Measurements from ENCODE around the gene ADAMTS6. TPM values are rescaled to one million over a fixed set of nuclear protein-coding genes. Genes with fewer than 3 reads are reported as not detected.

ADAMTS6 gene
- total RNA-seq, 1 experiment from 2014 or later: 1.5 TPM

GRCh38 chr5:65307931-65308330, 173.8 kb downstream of the ADAMTS6 start:
- Histone ChIP-seq H3K4me3 (ENCODE audit: insufficient read depth, low read depth, low read length) (no peak overlapping the region), H3K36me3 (replicated peaks; ENCODE audit: control insufficient read depth, insufficient read depth, low read length) (no peaks in the 10 kb centered on the region), H3K27me3 (ENCODE audit: control insufficient read depth, insufficient read depth, low read length) (no peaks in the 10 kb centered on the region)
- no peak for DNase-seq

DNA sequence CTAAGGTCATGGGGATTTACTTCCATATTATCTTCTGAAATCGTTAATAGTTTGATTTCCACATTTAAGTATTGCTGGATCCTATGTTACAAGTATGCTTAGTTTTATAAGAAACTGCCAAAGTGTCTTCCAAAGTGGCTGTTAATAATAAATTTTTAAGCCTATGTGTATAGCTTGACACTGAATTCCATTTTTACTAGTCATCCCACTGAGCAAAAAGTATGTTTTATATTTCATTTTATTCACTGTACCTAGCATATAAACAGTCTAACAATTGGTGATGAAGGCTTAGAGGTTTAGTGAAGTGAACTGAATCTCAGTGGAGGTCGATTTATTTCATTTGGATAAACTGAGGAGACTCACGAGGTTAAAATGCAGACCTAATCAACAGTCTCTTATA, 174.6 kb downstream of the ADAMTS6 start:
- Histone ChIP-seq H3K27me3 (ENCODE audit: control insufficient read depth, insufficient read depth, low read length) (no peaks in the 10 kb centered on the region), H3K4me3 (ENCODE audit: insufficient read depth, low read depth, low read length) (no peak overlapping the region), H3K36me3 (replicated peaks; ENCODE audit: control insufficient read depth, insufficient read depth, low read length) (no peaks in the 10 kb centered on the region)
- no peak for DNase-seq

GRCh38 chr5:65305913-65306312, 175.8 kb downstream of the ADAMTS6 start:
- H3K27me3 ChIP-seq (ENCODE audit: control insufficient read depth, insufficient read depth, low read length): no peaks in the 10 kb centered on the region
- no peaks in the 10 kb centered on the region for H3K36me3 ChIP-seq (replicated peaks; ENCODE audit: control insufficient read depth, insufficient read depth, low read length)
- H3K4me3 ChIP-seq (ENCODE audit: insufficient read depth, low read depth, low read length): no peak overlapping the region
- DNase-seq: no peak

GRCh38 chr5:65299861-65300260, 181.9 kb downstream of the ADAMTS6 start:
- Histone ChIP-seq H3K36me3 (replicated peaks; ENCODE audit: control insufficient read depth, insufficient read depth, low read length) (no peaks in the 10 kb centered on the region), H3K4me3 (ENCODE audit: insufficient read depth, low read depth, low read length) (no peak overlapping the region), H3K27me3 (ENCODE audit: control insufficient read depth, insufficient read depth, low read length) (no peaks in the 10 kb centered on the region)
- no peak for DNase-seq

DNA sequence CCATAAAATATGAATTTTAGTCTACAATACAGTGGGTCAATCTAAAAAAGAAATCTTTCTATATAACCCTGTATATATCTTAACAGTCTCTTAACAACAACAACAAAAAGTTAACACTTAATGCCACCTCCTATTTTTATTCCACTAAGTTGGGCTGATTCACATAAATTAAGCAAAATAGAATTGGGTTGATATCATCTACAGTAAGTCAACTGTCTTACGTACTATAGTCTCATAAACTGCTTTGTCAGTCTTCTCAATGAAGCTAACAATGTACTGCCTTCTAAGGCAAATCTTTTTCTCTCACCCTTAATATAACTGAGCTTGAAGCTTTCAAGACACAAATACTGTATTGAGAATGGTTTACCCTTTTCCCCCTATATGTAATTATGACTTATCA, 185.7 kb downstream of the ADAMTS6 start:
- Histone ChIP-seq H3K36me3 (replicated peaks; ENCODE audit: control insufficient read depth, insufficient read depth, low read length) (no peaks in the 10 kb centered on the region), H3K4me3 (ENCODE audit: insufficient read depth, low read depth, low read length) (no peak overlapping the region), H3K27me3 (ENCODE audit: control insufficient read depth, insufficient read depth, low read length) (no peaks in the 10 kb centered on the region)
- no peak for DNase-seq

GRCh38 chr5:65292196-65292595, 189.5 kb downstream of the ADAMTS6 start:
- Histone ChIP-seq H3K36me3 (replicated peaks; ENCODE audit: control insufficient read depth, insufficient read depth, low read length) (no peaks in the 10 kb centered on the region), H3K27me3 (ENCODE audit: control insufficient read depth, insufficient read depth, low read length) (no peaks in the 10 kb centered on the region), H3K4me3 (ENCODE audit: insufficient read depth, low read depth, low read length) (no peak overlapping the region)
- DNase-seq: no peak

DNA sequence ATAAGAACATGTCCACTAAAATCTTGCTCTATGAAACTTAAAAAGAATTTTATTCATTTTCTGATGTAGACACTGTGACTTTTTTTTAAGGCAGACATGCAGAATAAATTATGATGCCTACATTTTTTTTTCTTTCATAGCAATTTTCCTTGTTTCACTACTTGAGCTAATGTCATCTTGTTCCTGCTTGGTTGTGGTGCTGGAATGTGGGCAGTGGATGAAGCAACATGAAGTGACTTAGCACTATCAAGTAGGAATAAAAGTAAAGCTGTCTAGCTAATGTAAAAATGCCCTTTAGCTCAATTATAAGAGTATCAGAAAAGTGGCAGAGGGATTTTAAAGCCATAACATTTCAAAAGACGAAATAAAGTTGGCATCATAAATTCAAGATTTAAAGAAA, 191.0 kb downstream of the ADAMTS6 start:
- DNase-seq: no peak

GRCh38 chr5:65288657-65289056, 193.1 kb downstream of the ADAMTS6 start:
- no peak overlapping the region for H3K4me3 ChIP-seq (ENCODE audit: insufficient read depth, low read depth, low read length)
- no peaks in the 10 kb centered on the region for H3K36me3 ChIP-seq (replicated peaks; ENCODE audit: control insufficient read depth, insufficient read depth, low read length)
- H3K27me3 ChIP-seq (ENCODE audit: control insufficient read depth, insufficient read depth, low read length): no peaks in the 10 kb centered on the region
- DNase-seq: no peak

More for the DNA sequence above, 191.0 kb downstream of the ADAMTS6 start:
- Histone ChIP-seq H3K27me3 (ENCODE audit: control insufficient read depth, insufficient read depth, low read length) (no peaks in the 10 kb centered on the region), H3K4me3 (ENCODE audit: insufficient read depth, low read depth, low read length) (no peak overlapping the region), H3K36me3 (replicated peaks; ENCODE audit: control insufficient read depth, insufficient read depth, low read length) (no peaks in the 10 kb centered on the region)

GRCh38 chr5:65279603-65280002, 202.1 kb downstream of the ADAMTS6 start:
- H3K4me3 ChIP-seq (ENCODE audit: insufficient read depth, low read depth, low read length): no peak overlapping the region
- no peak for DNase-seq
- no peaks in the 10 kb centered on the region for H3K36me3 ChIP-seq (replicated peaks; ENCODE audit: control insufficient read depth, insufficient read depth, low read length)
- no peaks in the 10 kb centered on the region for H3K27me3 ChIP-seq (ENCODE audit: control insufficient read depth, insufficient read depth, low read length)

- no peak overlapping the region for H3K4me3 ChIP-seq (ENCODE audit: insufficient read depth, low read depth, low read length)
- H3K27me3 ChIP-seq (ENCODE audit: control insufficient read depth, insufficient read depth, low read length): no peaks in the 10 kb centered on the region
- no peaks in the 10 kb centered on the region for H3K36me3 ChIP-seq (replicated peaks; ENCODE audit: control insufficient read depth, insufficient read depth, low read length)
- no peak for DNase-seq
Measured at GRCh38 chr5:65276178-65276890, 205.4 kb downstream of the ADAMTS6 start.

DNA sequence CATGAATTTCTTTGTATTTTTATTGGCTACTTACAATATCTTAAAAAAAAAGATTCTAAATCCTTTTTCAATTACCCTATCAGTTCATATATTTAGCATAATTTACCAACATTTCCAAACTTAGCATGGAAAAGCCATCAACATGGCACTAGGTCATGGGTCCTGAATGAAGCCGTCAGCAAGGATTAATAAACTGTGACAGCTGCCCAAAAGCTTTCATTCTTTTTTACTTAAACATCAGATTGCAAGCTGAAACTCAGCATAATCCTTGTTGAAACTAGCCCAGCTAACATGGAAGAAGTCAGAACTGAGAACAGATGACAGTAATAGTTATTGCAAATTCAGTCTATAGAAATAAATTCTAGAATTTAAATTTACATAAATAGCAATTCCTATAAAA, 209.8 kb downstream of the ADAMTS6 start:
- no peaks in the 10 kb centered on the region for H3K36me3 ChIP-seq (replicated peaks; ENCODE audit: control insufficient read depth, insufficient read depth, low read length)
- H3K27me3 ChIP-seq (ENCODE audit: control insufficient read depth, insufficient read depth, low read length): no peaks in the 10 kb centered on the region
- no peak for DNase-seq
- H3K4me3 ChIP-seq (ENCODE audit: insufficient read depth, low read depth, low read length): no peak overlapping the region

DNA sequence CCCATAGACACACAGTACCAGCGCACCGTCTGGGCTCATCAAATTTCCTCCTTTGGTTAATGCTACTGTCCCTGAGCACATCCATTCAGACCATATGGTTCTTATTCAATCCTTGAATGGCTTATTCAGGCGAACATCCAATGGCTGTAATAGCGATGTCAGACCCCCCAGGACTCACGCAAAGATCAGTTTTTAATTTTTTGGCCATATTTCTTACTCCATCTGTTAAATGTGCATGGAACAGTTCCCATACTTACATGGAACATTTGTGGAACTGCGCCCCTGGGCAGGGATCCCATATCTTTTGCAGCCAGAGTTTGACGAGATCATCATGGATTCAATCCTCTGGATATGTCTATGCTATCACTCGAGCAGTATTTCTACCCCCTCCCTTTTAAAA, 213.2 kb downstream of the ADAMTS6 start:
- DNase-seq: no peak
- Histone ChIP-seq H3K27me3 (ENCODE audit: control insufficient read depth, insufficient read depth, low read length) (no peaks in the 10 kb centered on the region), H3K36me3 (replicated peaks; ENCODE audit: control insufficient read depth, insufficient read depth, low read length) (no peaks in the 10 kb centered on the region), H3K4me3 (ENCODE audit: insufficient read depth, low read depth, low read length) (no peak overlapping the region)

- Histone ChIP-seq H3K27me3 (ENCODE audit: control insufficient read depth, insufficient read depth, low read length) (no peaks in the 10 kb centered on the region), H3K36me3 (replicated peaks; ENCODE audit: control insufficient read depth, insufficient read depth, low read length) (no peaks in the 10 kb centered on the region), H3K4me3 (ENCODE audit: insufficient read depth, low read depth, low read length) (no peak overlapping the region)
- DNase-seq: no peak
Measured at GRCh38 chr5:65264420-65264819, 217.3 kb downstream of the ADAMTS6 start.

DNA sequence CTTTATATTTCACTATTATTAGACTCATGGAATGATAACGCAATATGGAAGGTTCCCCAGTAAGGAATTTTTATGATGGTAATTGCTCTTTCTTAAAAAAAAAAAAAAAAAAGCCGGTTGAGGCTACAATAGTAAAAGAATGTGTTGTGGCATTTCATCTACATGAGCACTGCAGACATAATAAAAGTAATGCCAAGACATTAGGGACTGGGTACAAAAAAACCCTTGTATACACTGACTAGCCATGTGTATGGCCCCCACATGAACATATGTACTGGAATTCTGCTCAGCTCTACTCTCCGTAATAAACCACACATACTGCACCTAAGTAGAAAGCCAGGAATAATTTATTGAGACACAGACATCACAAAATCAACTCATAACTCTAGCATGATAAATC, 218.4 kb downstream of the ADAMTS6 start:
- DNase-seq: no peak
- Histone ChIP-seq H3K4me3 (ENCODE audit: insufficient read depth, low read depth, low read length) (no peak overlapping the region), H3K27me3 (ENCODE audit: control insufficient read depth, insufficient read depth, low read length) (no peaks in the 10 kb centered on the region), H3K36me3 (replicated peaks; ENCODE audit: control insufficient read depth, insufficient read depth, low read length) (no peaks in the 10 kb centered on the region)

GRCh38 chr5:65262649-65263059, 219.1 kb downstream of the ADAMTS6 start:
- Histone ChIP-seq H3K27me3 (ENCODE audit: control insufficient read depth, insufficient read depth, low read length) (no peaks in the 10 kb centered on the region), H3K4me3 (ENCODE audit: insufficient read depth, low read depth, low read length) (no peak overlapping the region), H3K36me3 (replicated peaks; ENCODE audit: control insufficient read depth, insufficient read depth, low read length) (no peaks in the 10 kb centered on the region)
- DNase-seq: no peak

GRCh38 chr5:65262096-65262495, 219.6 kb downstream of the ADAMTS6 start:
- Histone ChIP-seq H3K27me3 (ENCODE audit: control insufficient read depth, insufficient read depth, low read length) (no peaks in the 10 kb centered on the region), H3K36me3 (replicated peaks; ENCODE audit: control insufficient read depth, insufficient read depth, low read length) (no peaks in the 10 kb centered on the region), H3K4me3 (ENCODE audit: insufficient read depth, low read depth, low read length) (no peak overlapping the region)
- DNase-seq: no peak
